ENCODE measurements around the gene HNRNPC. TPM values are rescaled to one million over a fixed set of nuclear protein-coding genes. Genes with fewer than 3 reads are reported as not detected.

HNRNPC gene
- total RNA-seq, 1 donor from 2014 or later = 273 TPM

- Histone ChIP-seq H3K4me1 (peaks cover 84% of the 10 kb centered on the region), H3K9me3 (replicated peaks) (no peaks in the 10 kb centered on the region), H3K27ac (replicated peaks) (peak overlapping the region; percentile 45), H3K4me3 (no peak overlapping the region), H3K27me3 (ENCODE audit: low read depth) (no peaks in the 10 kb centered on the region), H3K36me3 (peaks cover 51% of the 10 kb centered on the region)
- intact Hi-C loops (cut with micrococcal nuclease) = no loop called here
- no peak for TF ChIP-seq CTCF (IDR thresholded peaks at IDR 0.05; ENCODE audit: borderline replicate concordance)
- no peak for DNase-seq
Observed at GRCh38 chr14:21240417-21240816, 28.8 kb downstream of the HNRNPC start.

GRCh38 chr14:21238823-21239518 is 30.3 kb downstream of the HNRNPC start:
- Histone ChIP-seq H3K9me3 (replicated peaks) (no peaks in the 10 kb centered on the region), H3K4me1 (peaks cover 95% of the 10 kb centered on the region), H3K4me3 (no peak overlapping the region), H3K36me3 (peaks cover 43% of the 10 kb centered on the region), H3K27me3 (ENCODE audit: low read depth) (no peaks in the 10 kb centered on the region), H3K27ac (replicated peaks) (no peak overlapping the region)
- TF ChIP-seq CTCF (IDR thresholded peaks at IDR 0.05; ENCODE audit: borderline replicate concordance) = no peak
- intact Hi-C loops (cut with micrococcal nuclease) = no loop called here
- DNase-seq = no peak

- DNase-seq = no peak
- peaks cover 96% of the 10 kb centered on the region for H3K4me1 ChIP-seq
- no peaks in the 10 kb centered on the region for H3K27me3 ChIP-seq (ENCODE audit: low read depth)
- H3K36me3 ChIP-seq = peaks cover 44% of the 10 kb centered on the region
- H3K4me3 ChIP-seq = no peak overlapping the region
- H3K9me3 ChIP-seq (replicated peaks) = no peaks in the 10 kb centered on the region
- no peak for TF ChIP-seq CTCF (IDR thresholded peaks at IDR 0.05; ENCODE audit: borderline replicate concordance)
- no peak overlapping the region for H3K27ac ChIP-seq (replicated peaks)
- intact Hi-C loops (cut with micrococcal nuclease) = no loop called here
Observed at GRCh38 chr14:21236948-21237797, 32.1 kb downstream of the HNRNPC start.

GRCh38 chr14:21234112-21234511 is 35.1 kb downstream of the HNRNPC start:
- intact Hi-C loops (cut with micrococcal nuclease) = no loop called here
- no peak for TF ChIP-seq CTCF (IDR thresholded peaks at IDR 0.05; ENCODE audit: borderline replicate concordance)
- H3K27me3 ChIP-seq (ENCODE audit: low read depth) = no peaks in the 10 kb centered on the region
- DNase-seq = no peak
- peaks cover 83% of the 10 kb centered on the region for H3K4me1 ChIP-seq
- peaks cover 66% of the 10 kb centered on the region for H3K36me3 ChIP-seq
- H3K4me3 ChIP-seq = no peak overlapping the region
- H3K9me3 ChIP-seq (replicated peaks) = no peaks in the 10 kb centered on the region
- no peak overlapping the region for H3K27ac ChIP-seq (replicated peaks)

GRCh38 chr14:21233457-21234076 is 35.7 kb downstream of the HNRNPC start:
- H3K36me3 ChIP-seq = peaks cover 66% of the 10 kb centered on the region
- peak; percentile 52 for TF ChIP-seq CTCF (IDR thresholded peaks at IDR 0.05; ENCODE audit: borderline replicate concordance)
- H3K4me1 ChIP-seq = peaks cover 77% of the 10 kb centered on the region
- no peak overlapping the region for H3K27ac ChIP-seq (replicated peaks)
- H3K27me3 ChIP-seq (ENCODE audit: low read depth) = no peaks in the 10 kb centered on the region
- no peak overlapping the region for H3K4me3 ChIP-seq
- DNase-seq = no peak
- H3K9me3 ChIP-seq (replicated peaks) = no peaks in the 10 kb centered on the region
- intact Hi-C loops (cut with micrococcal nuclease) = no loop called here

All from left ventricle myocardium inferior (tissue), 1 donor.